Kidney capillary endothelial cell (primary cell): ENCODE measurements around the gene ZNF407.

Experiments used
- DNase-seq: peaks from one replicate; pipeline ENCODE4 v3.0.0-alpha.2; 2018; ENCODE audit warnings: low spot score

Gene ZNF407

GRCh38 chr18:75105551-75106254, 508.0 kb downstream of the ZNF407 start:
- DNase-seq = no peak

DNA sequence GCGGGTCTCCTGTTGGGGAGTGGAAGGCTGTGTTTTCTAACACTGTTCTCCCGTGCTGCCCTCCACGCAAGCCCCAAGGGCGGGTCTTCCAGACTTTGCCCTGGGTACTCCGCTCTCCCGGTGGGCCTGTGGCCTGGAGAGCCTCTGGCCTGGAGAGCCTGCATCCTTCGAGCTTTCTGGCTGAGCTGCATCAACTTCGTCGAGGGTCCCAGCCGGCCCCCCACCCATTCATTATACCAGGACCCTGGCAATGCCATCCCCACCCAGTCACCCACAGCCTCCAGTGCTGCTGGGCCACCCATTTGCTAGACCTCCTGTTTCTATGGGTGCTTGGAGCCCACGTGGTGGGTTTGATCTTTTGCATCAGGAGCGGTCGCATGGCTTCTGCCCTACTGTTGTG, 509.1 kb downstream of the ZNF407 start:
- no peak for DNase-seq

DNA sequence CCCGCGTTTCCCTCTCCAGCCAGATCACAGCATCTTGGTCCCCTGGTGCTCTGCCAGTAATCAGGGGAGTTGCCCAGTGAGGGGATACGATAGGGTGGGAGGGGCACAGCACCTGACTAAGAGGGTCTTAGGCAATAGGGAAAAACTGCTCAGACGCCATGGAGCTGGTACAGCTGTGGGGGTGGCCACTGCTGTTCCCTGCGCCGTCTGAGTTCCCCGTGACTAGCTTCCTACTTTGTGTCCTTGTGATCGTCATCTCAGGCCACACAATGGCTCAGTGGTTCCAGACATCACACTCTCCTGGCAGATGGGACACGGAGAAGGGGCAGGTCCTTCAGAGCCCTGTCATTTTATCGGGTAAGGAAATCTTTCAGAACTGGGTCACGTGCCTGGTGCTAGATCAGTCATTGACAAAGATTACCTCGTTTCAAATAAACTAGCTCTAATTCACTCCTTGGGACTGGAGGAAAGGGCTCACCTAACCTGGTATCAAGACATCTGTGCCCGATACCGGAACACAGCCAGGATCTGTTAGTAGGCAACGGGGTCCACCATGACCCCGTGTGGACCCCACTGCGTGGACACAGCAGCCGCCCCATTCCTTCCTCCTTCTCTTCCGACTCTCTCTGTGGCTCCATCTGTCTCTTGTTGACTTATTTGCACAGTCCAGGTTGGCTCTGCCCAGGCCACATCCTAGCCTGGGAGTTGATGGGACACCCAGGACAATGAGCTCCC, 509.7 kb downstream of the ZNF407 start:
- no peak for DNase-seq

- DNase-seq = no peak
Observed at GRCh38 chr18:75107931-75108276, 510.2 kb downstream of the ZNF407 start.

- DNase-seq = no peak
Observed at GRCh38 chr18:75108579-75109318, 511.1 kb downstream of the ZNF407 start.

- DNase-seq = no peak
Observed at GRCh38 chr18:75109319-75109691, 511.6 kb downstream of the ZNF407 start.

DNA sequence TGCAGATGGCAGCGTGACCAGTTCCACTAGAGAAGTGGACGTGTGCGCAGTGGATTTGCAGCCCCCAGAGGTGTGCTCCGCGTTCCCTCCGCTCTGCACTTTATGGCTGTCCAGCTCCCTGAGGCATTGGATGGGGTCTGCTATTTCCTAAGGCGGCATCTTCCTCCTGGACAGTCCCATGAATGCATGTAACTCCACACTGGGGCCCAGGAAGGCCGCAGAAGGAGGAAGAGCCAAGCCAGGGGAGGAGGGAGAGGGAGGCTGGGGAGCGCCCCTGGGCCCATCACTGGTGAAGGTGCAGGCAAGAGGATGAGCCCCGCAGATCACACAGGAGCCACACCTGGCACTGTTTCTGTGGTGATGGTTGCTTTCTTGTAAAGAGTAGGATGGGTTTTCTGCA, 512.1 kb downstream of the ZNF407 start:
- no peak for DNase-seq

- DNase-seq = no peak
Observed at GRCh38 chr18:75110311-75110710, 512.6 kb downstream of the ZNF407 start.

- DNase-seq = no peak
Observed at GRCh38 chr18:75110846-75111415, 513.3 kb downstream of the ZNF407 start.

GRCh38 chr18:75111760-75112159, 514.1 kb downstream of the ZNF407 start:
- DNase-seq = no peak

DNA sequence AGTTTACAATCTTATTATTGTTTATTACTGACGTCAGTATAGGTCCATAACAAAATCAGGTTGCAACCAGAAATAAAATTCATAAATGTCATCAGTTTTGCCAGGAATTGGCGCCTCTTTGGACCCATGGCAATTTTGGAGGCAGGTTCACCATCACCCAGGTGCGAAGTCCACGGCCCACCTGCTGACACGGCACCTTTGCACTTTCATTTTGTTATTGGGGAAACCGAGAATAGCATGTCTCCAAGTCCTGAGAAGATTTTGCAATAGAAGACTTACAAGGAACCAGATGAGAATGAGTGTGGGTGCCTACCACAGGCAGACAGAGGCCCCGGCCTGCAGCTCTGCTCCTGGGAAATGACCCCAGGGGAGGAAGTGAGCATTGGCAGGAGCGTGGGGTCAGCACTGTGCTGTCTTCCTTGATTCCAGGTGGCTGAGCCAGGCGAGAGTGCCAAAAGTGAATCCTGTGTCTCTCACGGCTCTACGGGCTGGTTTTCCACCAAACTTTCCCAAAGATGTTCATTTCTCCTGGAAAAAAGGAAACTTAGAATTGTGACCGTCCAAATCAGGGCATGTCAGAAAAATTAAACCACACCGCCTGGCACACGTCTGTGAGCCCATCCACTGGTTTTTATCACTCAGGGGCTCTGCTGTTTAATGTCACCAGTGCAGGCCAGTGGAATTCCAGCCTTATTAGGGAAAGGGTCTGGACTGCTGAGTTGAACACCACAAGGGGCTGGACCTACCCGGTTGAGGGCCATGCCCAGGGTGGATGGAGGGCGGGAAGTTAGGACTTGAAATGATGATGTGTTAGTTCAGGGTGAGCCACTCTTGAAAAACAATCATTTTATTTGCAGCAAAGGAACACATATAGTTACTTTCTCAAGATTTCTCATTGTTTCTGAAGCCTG, 514.8 kb downstream of the ZNF407 start:
- DNase-seq = no peak

- DNase-seq = no peak
Observed at GRCh38 chr18:75113455-75113854, 515.8 kb downstream of the ZNF407 start.

- DNase-seq = no peak
Observed at GRCh38 chr18:75114231-75114764, 516.6 kb downstream of the ZNF407 start.
